ENCODE results near the gene MS4A3. TPM values are rescaled to one million over a fixed set of nuclear protein-coding genes. Genes with fewer than 3 reads are reported as not detected.
"Not testable (repeated sequence)": the region's sequence is repeated elsewhere in the genome, so short reads cannot be mapped to it uniquely, and the experiment has no call there.

Gene MS4A3, protein sequence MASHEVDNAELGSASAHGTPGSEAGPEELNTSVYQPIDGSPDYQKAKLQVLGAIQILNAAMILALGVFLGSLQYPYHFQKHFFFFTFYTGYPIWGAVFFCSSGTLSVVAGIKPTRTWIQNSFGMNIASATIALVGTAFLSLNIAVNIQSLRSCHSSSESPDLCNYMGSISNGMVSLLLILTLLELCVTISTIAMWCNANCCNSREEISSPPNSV
- total RNA-seq, result not detected

DNA sequence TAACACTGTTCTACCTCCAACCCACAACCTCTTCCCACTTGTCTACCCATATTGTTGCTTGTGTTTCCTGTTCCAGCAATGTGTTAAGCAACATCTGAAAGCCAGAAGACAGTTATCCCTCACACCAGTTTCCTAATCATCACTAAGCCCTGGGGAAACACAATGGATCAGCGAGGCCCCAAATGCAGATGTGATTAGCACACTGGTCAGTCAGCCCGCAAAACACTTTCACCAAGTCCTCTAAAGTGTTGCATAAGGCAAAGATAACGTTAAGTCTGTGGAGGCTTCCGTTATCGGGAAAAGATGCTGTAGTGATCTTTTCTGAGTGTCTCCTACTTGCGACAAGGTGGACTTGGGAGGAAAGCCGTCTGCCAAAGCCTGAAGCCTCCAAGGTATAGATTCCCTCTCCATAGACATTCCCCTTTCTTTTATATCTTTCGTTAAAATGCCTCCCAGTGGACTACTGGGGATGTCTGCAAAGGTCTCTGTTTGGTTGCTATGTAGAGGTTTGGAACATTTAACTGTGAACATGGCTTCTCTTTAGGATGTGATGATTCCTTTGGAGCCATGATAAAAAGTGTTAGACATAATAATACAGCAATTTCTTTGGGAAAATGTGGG is at the start of gene MS4A3:
Gene MS4A3 (plus strand): TSS at position 317 of the 621 bp plus-strand sequence. CDS start 4,496 bp downstream, outside the sequence.
- ATAC-seq (replicated peaks in 1 of 2) (no peak), DNase-seq (no peak)
- H3K4me3 Mint-ChIP-seq, result no peak within 1 kb of the TSS
- no peak within 1 kb of the TSS for H3K27ac Mint-ChIP-seq
- H3K4me1 Mint-ChIP-seq (ENCODE audit: low read depth), result peaks cover 9% of the 10 kb centered on the region
- H3K36me3 Mint-ChIP-seq (ENCODE audit: insufficient read depth in 2 of 2), result no peaks in the 10 kb centered on the region
- H3K9me3 Mint-ChIP-seq, result peaks cover 0 to 2% of the 10 kb centered on the region in 2 donors
- peaks cover 12% of the 10 kb centered on the region for H3K27me3 Mint-ChIP-seq (ENCODE audit: low read depth)

DNA sequence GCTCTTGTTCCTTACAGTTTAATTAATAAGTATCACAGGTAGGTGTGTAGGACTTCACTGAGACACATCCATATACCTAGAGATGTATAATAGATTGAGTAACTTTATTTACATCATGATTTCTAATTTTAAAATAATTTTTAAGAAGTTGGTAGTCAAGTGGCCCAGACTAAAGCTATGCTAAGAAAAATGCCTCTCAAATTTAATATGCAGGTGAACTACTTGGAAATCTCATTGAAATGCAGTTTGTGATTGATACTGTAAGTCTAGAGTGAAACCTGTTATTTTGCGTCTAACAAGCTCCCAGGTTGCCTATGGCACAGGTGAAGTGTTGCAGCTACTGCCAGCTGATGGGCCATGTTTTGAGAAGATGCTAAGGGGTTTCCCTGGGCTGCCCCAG is 39.6 kb upstream of the MS4A3 start, which contains the start of gene OOSP4B:
Gene OOSP4B (plus strand): TSS at position 301 of the 400 bp plus-strand sequence.
- no peaks in the 10 kb centered on the region for H3K27me3 Mint-ChIP-seq (ENCODE audit: low read depth)
- no peak within 1 kb of the TSS for H3K27ac Mint-ChIP-seq
- H3K9me3 Mint-ChIP-seq, result peaks cover 0 to 4% of the 10 kb centered on the region in 2 donors
- DNase-seq, result no peak
- H3K36me3 Mint-ChIP-seq (ENCODE audit: insufficient read depth in 2 of 2), result peaks cover 0 to 2% of the 10 kb centered on the region in 2 donors
- ATAC-seq (replicated peaks in 1 of 2), result no peak
- no peak within 1 kb of the TSS for H3K4me3 Mint-ChIP-seq
- no peaks in the 10 kb centered on the region for H3K4me1 Mint-ChIP-seq (ENCODE audit: low read depth)

- no peak overlapping the region for H3K4me3 Mint-ChIP-seq
- no peak overlapping the region for H3K27ac Mint-ChIP-seq
- no peaks in the 10 kb centered on the region for H3K4me1 Mint-ChIP-seq (ENCODE audit: low read depth)
Observed at GRCh38 chr11:60018058-60018457, 38.4 kb upstream of the MS4A3 start.

GRCh38 chr11:60020376-60020775 is 36.1 kb upstream of the MS4A3 start:
- not testable (repeated sequence) for H3K36me3 Mint-ChIP-seq (ENCODE audit: insufficient read depth in 2 of 2); H3K4me1 Mint-ChIP-seq (ENCODE audit: low read depth); H3K4me3 Mint-ChIP-seq

More at GRCh38 chr11:60018058-60018457, 38.4 kb upstream of the MS4A3 start:
- ATAC-seq (replicated peaks in 1 of 2), result no peak
- no peaks in the 10 kb centered on the region for H3K27me3 Mint-ChIP-seq (ENCODE audit: low read depth)
- DNase-seq, result no peak
- peaks cover 0 to 4% of the 10 kb centered on the region in 2 donors for H3K9me3 Mint-ChIP-seq
- H3K36me3 Mint-ChIP-seq (ENCODE audit: insufficient read depth in 2 of 2), result no peaks in the 10 kb centered on the region

GRCh38 chr11:60029015-60029632 is 27.3 kb upstream of the MS4A3 start:
- no peaks in the 10 kb centered on the region for H3K4me1 Mint-ChIP-seq (ENCODE audit: low read depth)
- DNase-seq (no peak), ATAC-seq (replicated peaks in 1 of 2) (no peak)
- peaks cover 13% of the 10 kb centered on the region for H3K27me3 Mint-ChIP-seq (ENCODE audit: low read depth)
- no peak overlapping the region for H3K4me3 Mint-ChIP-seq
- no peaks in the 10 kb centered on the region for H3K9me3 Mint-ChIP-seq
- no peak overlapping the region for H3K27ac Mint-ChIP-seq
- H3K36me3 Mint-ChIP-seq (ENCODE audit: insufficient read depth in 2 of 2), result no peaks in the 10 kb centered on the region

More at GRCh38 chr11:60020376-60020775, 36.1 kb upstream of the MS4A3 start:
- DNase-seq; H3K27ac Mint-ChIP-seq; H3K27me3 Mint-ChIP-seq (ENCODE audit: low read depth); ATAC-seq (replicated peaks in 1 of 2); H3K9me3 Mint-ChIP-seq: not testable (repeated sequence)

- Mint-ChIP-seq H3K4me3 (no peak within 1 kb of the TSS), H3K36me3 (ENCODE audit: insufficient read depth in 2 of 2) (no peaks in the 10 kb centered on the region), H3K4me1 (ENCODE audit: low read depth) (no peaks in the 10 kb centered on the region), H3K9me3 (no peaks in the 10 kb centered on the region), H3K27me3 (ENCODE audit: low read depth) (peaks cover 5% of the 10 kb centered on the region), H3K27ac (no peak within 1 kb of the TSS)
- ATAC-seq (replicated peaks in 1 of 2) (no peak), DNase-seq (no peak)
Observed at GRCh38 chr11:60040109-60040508, 16.4 kb upstream of the MS4A3 start, which contains the start of gene OOSP2. Gene OOSP2, plus strand, starts transcription at chr11:60040409. Its CDS starts 51 bp downstream, at chr11:60040460.

DNA sequence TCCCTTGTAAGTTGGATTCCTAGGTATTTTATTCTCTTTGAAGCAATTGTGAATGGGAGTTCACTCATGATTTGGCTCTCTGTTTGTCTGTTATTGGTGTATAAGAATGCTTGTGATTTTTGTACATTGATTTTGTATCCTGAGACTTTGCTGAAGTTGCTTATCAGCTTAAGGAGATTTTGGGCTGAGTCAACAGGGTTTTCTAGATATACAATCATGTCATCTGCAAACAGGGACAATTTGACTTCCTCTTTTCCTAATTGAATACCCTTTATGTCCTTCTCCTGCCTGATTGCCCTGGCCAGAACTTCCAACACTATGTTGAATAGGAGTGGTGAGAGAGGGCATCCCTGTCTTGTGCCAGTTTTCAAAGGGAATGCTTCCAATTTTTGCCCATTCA is 6.0 kb upstream of the MS4A3 start:
- H3K27me3 Mint-ChIP-seq (ENCODE audit: low read depth), result peaks cover 22% of the 10 kb centered on the region
- not testable (repeated sequence) for ATAC-seq (replicated peaks in 1 of 2); H3K4me3 Mint-ChIP-seq; H3K27ac Mint-ChIP-seq; H3K36me3 Mint-ChIP-seq (ENCODE audit: insufficient read depth in 2 of 2); H3K4me1 Mint-ChIP-seq (ENCODE audit: low read depth); DNase-seq; H3K9me3 Mint-ChIP-seq

DNA sequence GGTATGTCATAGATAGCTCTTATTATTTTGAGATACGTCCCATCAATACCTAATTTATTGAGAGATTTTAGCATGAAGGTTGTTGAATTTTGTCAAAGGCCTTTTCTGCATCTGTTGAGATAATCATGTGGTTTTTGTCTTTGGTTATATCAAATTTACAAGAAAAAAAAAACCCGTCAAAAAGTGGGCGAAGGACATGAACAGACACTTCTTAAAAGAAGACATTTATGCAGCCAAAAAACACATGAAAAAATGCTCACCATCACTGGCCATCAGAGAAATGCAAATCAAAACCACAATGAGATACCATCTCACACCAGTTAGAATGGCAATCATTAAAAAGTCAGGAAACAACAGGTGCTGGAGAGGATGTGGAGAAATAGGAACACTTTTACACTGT is 5.6 kb upstream of the MS4A3 start:
- H3K27me3 Mint-ChIP-seq (ENCODE audit: low read depth), result peaks cover 21% of the 10 kb centered on the region
- not testable (repeated sequence) for H3K4me1 Mint-ChIP-seq (ENCODE audit: low read depth); ATAC-seq (replicated peaks in 1 of 2); H3K9me3 Mint-ChIP-seq; DNase-seq; H3K4me3 Mint-ChIP-seq; H3K27ac Mint-ChIP-seq; H3K36me3 Mint-ChIP-seq (ENCODE audit: insufficient read depth in 2 of 2)

DNA sequence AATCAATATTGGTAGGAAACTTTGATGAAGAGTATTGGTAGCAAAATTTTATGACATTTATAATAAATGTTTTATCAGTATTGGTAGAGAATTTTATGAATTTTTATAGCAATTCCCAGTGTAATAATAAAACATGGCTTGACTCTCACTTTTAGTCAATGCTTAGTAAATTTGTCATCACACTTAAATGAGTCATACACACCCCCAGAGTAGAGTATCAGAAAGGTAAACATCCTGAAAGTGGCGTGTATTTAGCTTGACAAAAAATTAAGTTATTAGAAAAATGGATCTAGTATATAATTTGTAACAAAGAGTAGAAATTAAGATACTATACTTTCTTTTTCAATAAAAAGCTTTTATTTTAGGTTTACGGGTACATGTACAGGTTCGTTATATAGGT is 2.6 kb downstream of the MS4A3 start:
- H3K36me3 Mint-ChIP-seq (ENCODE audit: insufficient read depth in 2 of 2), result no peaks in the 10 kb centered on the region
- H3K27me3 Mint-ChIP-seq (ENCODE audit: low read depth), result peaks cover 19% of the 10 kb centered on the region
- H3K4me1 Mint-ChIP-seq (ENCODE audit: low read depth), result peaks cover 9% of the 10 kb centered on the region
- peaks cover 0 to 2% of the 10 kb centered on the region in 2 donors for H3K9me3 Mint-ChIP-seq
- ATAC-seq (replicated peaks in 1 of 2) (peak in 1 of 2 donors; percentile 50), DNase-seq (no peak)
- no peak overlapping the region for H3K27ac Mint-ChIP-seq
- H3K4me3 Mint-ChIP-seq, result no peak overlapping the region

DNA sequence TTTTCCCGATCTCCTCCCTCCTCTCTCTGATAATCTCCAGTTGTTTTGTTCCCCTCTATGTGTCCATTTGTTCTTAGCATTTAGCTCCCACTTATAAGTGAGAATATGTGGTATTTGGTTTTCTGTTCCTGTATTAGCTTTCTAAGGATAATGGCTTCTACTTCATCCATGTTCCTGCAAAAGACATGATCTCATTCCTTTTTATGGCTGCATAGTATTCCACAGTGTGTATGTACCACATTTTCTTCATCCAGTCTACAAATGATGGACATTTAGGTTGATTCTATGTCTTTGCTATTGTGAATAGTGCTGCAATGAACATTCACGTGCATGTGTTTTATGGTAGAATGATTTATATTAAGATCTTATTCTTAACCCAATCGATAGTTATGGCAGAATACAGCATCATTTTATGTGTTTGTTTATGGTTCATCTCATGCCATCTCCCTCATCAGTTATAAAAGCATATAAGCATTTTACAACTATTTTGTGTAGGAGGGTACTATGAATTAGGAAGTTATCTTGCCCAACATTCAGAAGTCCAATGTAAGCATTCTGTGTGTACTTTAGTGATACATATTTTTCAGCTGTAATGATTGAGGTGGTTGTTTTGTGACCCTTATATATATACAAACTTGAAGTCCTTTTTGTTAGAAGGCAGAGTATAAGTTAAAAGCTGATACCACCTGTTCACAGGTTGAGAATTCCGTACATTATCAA is 3.2 kb downstream of the MS4A3 start:
- ATAC-seq (replicated peaks in 1 of 2) (no peak), DNase-seq (no peak)
- Mint-ChIP-seq H3K4me1 (ENCODE audit: low read depth) (peaks cover 9% of the 10 kb centered on the region), H3K9me3 (peaks cover 0 to 2% of the 10 kb centered on the region in 2 donors), H3K27me3 (ENCODE audit: low read depth) (peaks cover 16% of the 10 kb centered on the region), H3K4me3 (no peak overlapping the region), H3K27ac (no peak overlapping the region), H3K36me3 (ENCODE audit: insufficient read depth in 2 of 2) (no peaks in the 10 kb centered on the region)

DNA sequence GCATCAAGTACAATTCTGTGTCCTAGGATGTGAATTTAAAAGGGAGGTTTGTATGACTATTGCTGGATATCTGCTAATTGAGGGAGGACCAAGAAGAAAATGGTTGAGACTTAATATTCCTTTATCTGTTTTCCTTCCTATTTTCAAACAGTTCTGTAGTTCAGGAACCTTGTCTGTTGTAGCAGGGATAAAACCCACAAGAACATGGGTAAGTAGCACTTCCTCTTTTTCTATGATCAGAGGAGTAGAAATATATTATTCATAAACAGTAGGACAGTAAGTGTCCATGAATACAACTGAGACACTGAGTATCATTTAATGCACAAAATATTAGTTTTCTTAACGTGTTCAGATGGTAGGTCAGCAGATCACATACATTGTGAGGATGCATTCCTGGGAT is 7.6 kb downstream of the MS4A3 start:
- ATAC-seq (replicated peaks in 1 of 2), result no peak
- DNase-seq, result no peak
- Mint-ChIP-seq H3K27me3 (ENCODE audit: low read depth) (peaks cover 7% of the 10 kb centered on the region), H3K9me3 (peaks cover 0 to 2% of the 10 kb centered on the region in 2 donors), H3K4me1 (ENCODE audit: low read depth) (peaks cover 5% of the 10 kb centered on the region), H3K36me3 (ENCODE audit: insufficient read depth in 2 of 2) (no peaks in the 10 kb centered on the region), H3K27ac (no peak overlapping the region), H3K4me3 (no peak overlapping the region)

DNA sequence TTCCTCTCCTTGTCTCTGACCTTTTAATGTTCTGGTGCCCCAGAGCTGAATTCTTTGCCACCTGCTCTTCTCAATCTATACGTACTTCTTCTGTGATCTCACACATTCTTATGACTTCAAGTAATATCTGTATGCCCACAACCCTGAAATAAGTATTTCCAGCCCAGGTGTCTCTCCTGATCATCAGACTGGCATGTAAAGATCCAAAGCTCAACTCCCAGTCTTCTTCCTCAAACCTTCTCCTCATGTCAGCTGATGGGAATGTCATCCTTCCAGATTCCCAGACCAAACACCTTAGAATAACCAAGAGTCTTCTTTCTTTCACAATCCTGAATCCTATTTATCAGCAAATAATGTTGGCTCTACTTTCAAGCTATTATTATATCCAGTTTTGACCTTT is 9.3 kb downstream of the MS4A3 start:
- DNase-seq (no peak), ATAC-seq (replicated peaks in 1 of 2) (no peak)
- H3K36me3 Mint-ChIP-seq (ENCODE audit: insufficient read depth in 2 of 2), result no peaks in the 10 kb centered on the region
- H3K4me1 Mint-ChIP-seq (ENCODE audit: low read depth), result no peaks in the 10 kb centered on the region
- H3K9me3 Mint-ChIP-seq, result no peaks in the 10 kb centered on the region
- peaks cover 14% of the 10 kb centered on the region for H3K27me3 Mint-ChIP-seq (ENCODE audit: low read depth)
- no peak overlapping the region for H3K27ac Mint-ChIP-seq
- H3K4me3 Mint-ChIP-seq, result no peak overlapping the region

GRCh38 chr11:60069450-60069849 is 13.0 kb downstream of the MS4A3 start:
- Mint-ChIP-seq H3K9me3 (no peaks in the 10 kb centered on the region), H3K4me3 (no peak overlapping the region), H3K27ac (peak overlapping the region; percentile 10), H3K4me1 (ENCODE audit: low read depth) (no peaks in the 10 kb centered on the region), H3K36me3 (ENCODE audit: insufficient read depth in 2 of 2) (no peaks in the 10 kb centered on the region), H3K27me3 (ENCODE audit: low read depth) (peaks cover 9% of the 10 kb centered on the region)
- ATAC-seq (replicated peaks in 1 of 2), result no peak
- no peak for DNase-seq
